Suprapubic skin (tissue), 4 donors: ENCODE results near the gene DTNB. TPM values are rescaled to one million over a fixed set of nuclear protein-coding genes. Genes with fewer than 3 reads are reported as not detected.

ENCODE experiments used
- DNase-seq, 2 donors: peaks; one replicate each; pipeline ENCODE4 v3.0.0-alpha.2; 2019; ENCODE audit warnings: low spot score in 2 of 2
- H3K27ac ChIP-seq: fragments of 200-600 bp; sonication (generic); one replicate; pipeline ENCODE4 v1.5.1; 2019
- H3K27me3 ChIP-seq: fragments of 200-600 bp; sonication (generic); one replicate; pipeline ENCODE4 v1.5.1; 2019
- H3K36me3 ChIP-seq: fragments of 200-600 bp; sonication (generic); one replicate; pipeline ENCODE4 v1.5.1; 2019
- H3K4me1 ChIP-seq: fragments of 200-600 bp; sonication (generic); one replicate; pipeline ENCODE4 v1.5.1; 2019
- H3K4me3 ChIP-seq: fragments of 200-600 bp; sonication (generic); one replicate; pipeline ENCODE4 v1.5.1; 2019; ENCODE audit warnings: mild to moderate bottlenecking
- H3K9me3 ChIP-seq: fragments of 200-600 bp; sonication (generic); one replicate; pipeline ENCODE4 v1.5.1; 2019
- CTCF ChIP-seq, 2 donors: fragments of 200-600 bp in 1 of 2; fragments of 450-650 bp in 1 of 2; sonication (generic) in 1 of 2; IDR thresholded peaks; one replicate each; pipeline ENCODE4 v1.5.1; 2016 to 2019; ENCODE audit warnings: antibody characterized with exemption in 2 of 2, mild to moderate bottlenecking in 1 of 2, moderate library complexity in 1 of 2
- EP300 ChIP-seq: sonication (generic); formaldehyde crosslinking; IDR thresholded peaks from one replicate; pipeline ENCODE4 v1.6.1; 2017; ENCODE audit warnings: antibody characterized with exemption
- POLR2A ChIP-seq, 2 donors: fragments of 450-650 bp; IDR thresholded peaks; one replicate each; pipeline ENCODE4 v1.6.1; 2017; ENCODE audit warnings: antibody characterized with exemption in 2 of 2, mild to moderate bottlenecking in 2 of 2, moderate library complexity in 2 of 2
- POLR2AphosphoS5 ChIP-seq, 3 donors: sonication (generic); formaldehyde crosslinking; IDR thresholded peaks; one replicate each; pipeline ENCODE4 v1.6.1; 2017; ENCODE audit warnings: antibody characterized with exemption in 3 of 3
- WGBS: methylation state at CpG from one replicate; pipeline ENCODE4 v1.1.5; 2018; 5-methylcytosine and 5-hydroxymethylcytosine counted together
- total RNA-seq, 4 donors: library from RNA; depleted of rRNA; stranded (reverse); fragments of >200 nt; gene quantifications; one replicate each; pipeline ENCODE4 v1.1.0, GENCODE V29; 2016

DTNB gene
- total RNA-seq, 4 donors from 2014 or later: 11.8 to 40.1 (median 24.1) TPM

GRCh38 chr2:25369439-25369838, 303.9 kb downstream of the DTNB start:
- H3K4me1 ChIP-seq: peaks cover 21% of the 10 kb centered on the region
- no peaks in the 10 kb centered on the region for H3K27me3 ChIP-seq
- peak; percentile 29 to 31 for DNase-seq
- no peaks in the 10 kb centered on the region for H3K36me3 ChIP-seq
- no peak overlapping the region for H3K27ac ChIP-seq
- TF ChIP-seq CTCF (IDR thresholded peaks at IDR 0.05) (no peak), EP300 (no peak), POLR2A (IDR thresholded peaks at IDR 0.05) (no peak), POLR2AphosphoS5 (IDR thresholded peaks at IDR 0.05) (no peak)
- H3K4me3 ChIP-seq: no peak overlapping the region
- H3K9me3 ChIP-seq: no peaks in the 10 kb centered on the region
- 79% methylated on average over 4 of the region's 4 CpGs for WGBS

- Histone ChIP-seq H3K4me1 (peaks cover 21% of the 10 kb centered on the region), H3K36me3 (no peaks in the 10 kb centered on the region), H3K27ac (no peak overlapping the region), H3K27me3 (no peaks in the 10 kb centered on the region), H3K4me3 (no peak overlapping the region), H3K9me3 (no peaks in the 10 kb centered on the region)
- DNase-seq: peak; percentile 21 to 31
- WGBS: 66% methylated on average over 4 of the region's 4 CpGs
- TF ChIP-seq EP300 (no peak), POLR2A (IDR thresholded peaks at IDR 0.05) (no peak), POLR2AphosphoS5 (IDR thresholded peaks at IDR 0.05) (no peak), CTCF (IDR thresholded peaks at IDR 0.05) (no peak)
Observed at GRCh38 chr2:25368660-25369059, 304.7 kb downstream of the DTNB start.

GRCh38 chr2:25367296-25367695, 306.1 kb downstream of the DTNB start:
- WGBS: 80% methylated on average over 9 of the region's 9 CpGs
- Histone ChIP-seq H3K9me3 (no peaks in the 10 kb centered on the region), H3K4me3 (no peak overlapping the region), H3K36me3 (no peaks in the 10 kb centered on the region), H3K27me3 (no peaks in the 10 kb centered on the region), H3K4me1 (peaks cover 15% of the 10 kb centered on the region), H3K27ac (no peak overlapping the region)
- DNase-seq: no peak
- TF ChIP-seq EP300 (no peak), POLR2A (IDR thresholded peaks at IDR 0.05) (no peak), POLR2AphosphoS5 (IDR thresholded peaks at IDR 0.05) (no peak), CTCF (IDR thresholded peaks at IDR 0.05) (no peak)

GRCh38 chr2:25366629-25367028, 306.7 kb downstream of the DTNB start:
- no peaks in the 10 kb centered on the region for H3K27me3 ChIP-seq
- 85% methylated on average over 4 of the region's 4 CpGs for WGBS
- no peaks in the 10 kb centered on the region for H3K9me3 ChIP-seq
- H3K4me3 ChIP-seq: no peak overlapping the region
- H3K4me1 ChIP-seq: peaks cover 18% of the 10 kb centered on the region
- DNase-seq: no peak
- no peak overlapping the region for H3K27ac ChIP-seq
- TF ChIP-seq POLR2A (IDR thresholded peaks at IDR 0.05): no peak
- TF ChIP-seq POLR2AphosphoS5 (IDR thresholded peaks at IDR 0.05): no peak
- no peaks in the 10 kb centered on the region for H3K36me3 ChIP-seq

- Histone ChIP-seq H3K4me1 (peaks cover 21% of the 10 kb centered on the region), H3K36me3 (no peaks in the 10 kb centered on the region), H3K27me3 (no peaks in the 10 kb centered on the region), H3K27ac (no peak overlapping the region), H3K9me3 (no peaks in the 10 kb centered on the region), H3K4me3 (no peak overlapping the region)
- no peak for TF ChIP-seq EP300
- TF ChIP-seq POLR2A (IDR thresholded peaks at IDR 0.05): no peak
- no peak for TF ChIP-seq CTCF (IDR thresholded peaks at IDR 0.05)
- TF ChIP-seq POLR2AphosphoS5 (IDR thresholded peaks at IDR 0.05): no peak
- no peak for DNase-seq
- 69% methylated on average over 3 of the region's 5 CpGs for WGBS
Observed at GRCh38 chr2:25365241-25365640, 308.1 kb downstream of the DTNB start.

GRCh38 chr2:25363733-25364132, 309.6 kb downstream of the DTNB start:
- H3K4me3 ChIP-seq: no peak overlapping the region
- H3K36me3 ChIP-seq: no peaks in the 10 kb centered on the region
- H3K9me3 ChIP-seq: no peaks in the 10 kb centered on the region
- no peak for DNase-seq
- peaks cover 21% of the 10 kb centered on the region for H3K4me1 ChIP-seq
- no peak for TF ChIP-seq POLR2A (IDR thresholded peaks at IDR 0.05)
- no peak for TF ChIP-seq CTCF (IDR thresholded peaks at IDR 0.05)
- TF ChIP-seq EP300: no peak
- TF ChIP-seq POLR2AphosphoS5 (IDR thresholded peaks at IDR 0.05): no peak
- H3K27me3 ChIP-seq: no peaks in the 10 kb centered on the region
- 67% methylated on average over 7 of the region's 7 CpGs for WGBS
- H3K27ac ChIP-seq: no peak overlapping the region
